HG02852 (cell line): ENCODE measurements around the gene WDR91.
"Not testable (repeated sequence)": the region's sequence is repeated elsewhere in the genome, so short reads cannot be mapped to it uniquely, and the experiment has no call there.

Experiments
- ATAC-seq: cut with Tn5 transposase; IDR thresholded peaks from one replicate; pipeline ENCODE4 v1.9.1; 2021; ENCODE audit warnings: mild to moderate bottlenecking, moderate library complexity; ENCODE audit not compliant: unreplicated experiment

WDR91 gene

GRCh38 chr7:135234095-135234494 lies 22.8 kb upstream of the WDR91 start:
- not testable (repeated sequence) for ATAC-seq

DNA sequence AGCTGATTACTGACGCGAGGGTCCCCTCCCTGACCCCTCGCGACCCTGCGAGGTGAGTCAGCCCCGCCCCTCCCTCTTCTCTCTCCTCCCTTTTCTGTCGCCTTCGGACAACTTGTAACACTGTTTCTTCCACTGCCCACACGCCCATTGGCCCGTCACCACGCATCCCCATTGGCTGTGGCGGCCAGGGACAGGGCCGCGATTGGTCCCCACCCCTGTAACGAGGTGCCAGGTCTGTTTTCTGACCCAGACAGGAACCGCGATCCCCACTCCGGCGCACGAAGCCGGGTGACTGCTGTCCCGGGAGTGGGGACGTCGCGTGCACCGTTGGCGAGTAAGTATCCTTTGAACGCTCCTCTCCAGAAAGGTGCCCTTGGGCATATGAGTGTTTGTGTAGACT lies 22.2 kb upstream of the WDR91 start, which contains the start of gene STRA8:
Gene STRA8, plus strand, starts transcription at position 269 of the 400 bp plus-strand sequence. CDS start 6,687 bp downstream, outside the sequence.
- no peak for ATAC-seq

DNA sequence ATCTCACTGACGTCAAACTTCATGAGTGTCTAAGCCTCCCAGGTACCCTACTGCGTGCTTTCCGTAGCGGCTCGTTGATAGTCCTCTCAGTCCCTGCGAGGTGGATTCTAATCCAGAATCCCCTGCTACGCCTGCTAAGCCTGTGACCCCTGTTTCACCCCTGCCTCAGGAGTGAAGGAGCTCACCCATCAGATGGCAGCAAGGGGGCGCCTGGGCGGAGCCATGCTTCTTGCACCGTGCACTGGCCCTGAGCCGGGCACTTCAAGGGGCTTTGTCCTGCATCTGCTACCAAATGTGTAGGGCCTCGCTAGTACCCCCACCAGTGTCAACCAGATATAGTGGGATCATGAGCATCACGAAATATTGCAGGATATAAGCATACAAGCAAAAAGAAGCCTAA lies 21.4 kb upstream of the WDR91 start:
- ATAC-seq: no peak

DNA sequence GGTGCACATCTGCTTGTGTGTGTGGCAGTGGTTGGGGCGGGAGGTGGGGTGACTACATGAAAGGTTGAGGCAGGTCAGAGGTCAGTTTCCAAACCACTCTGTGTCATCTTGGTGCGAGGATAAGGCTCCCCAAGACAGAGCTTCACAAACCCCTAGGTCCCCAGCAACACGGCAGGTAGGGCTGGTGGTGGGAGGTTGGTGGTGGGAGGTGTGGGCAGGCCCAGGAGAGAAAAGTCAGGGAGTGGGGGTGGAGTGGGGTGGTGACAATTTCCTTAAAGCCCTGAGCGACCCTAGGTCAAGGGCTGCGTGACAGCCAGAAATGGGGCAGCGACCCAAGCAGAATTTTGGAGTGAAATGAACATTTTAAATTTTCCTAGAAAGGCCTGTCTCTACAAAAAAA lies 20.8 kb upstream of the WDR91 start:
- ATAC-seq: no peak

GRCh38 chr7:135231686-135232085 lies 20.4 kb upstream of the WDR91 start:
- ATAC-seq: no peak

- peak; percentile 52 for ATAC-seq
Measured at GRCh38 chr7:135224027-135224426, 12.7 kb upstream of the WDR91 start.

GRCh38 chr7:135217645-135218509 lies 6.6 kb upstream of the WDR91 start:
- ATAC-seq: no peak

GRCh38 chr7:135215698-135216097 lies 4.4 kb upstream of the WDR91 start:
- no peak for ATAC-seq

DNA sequence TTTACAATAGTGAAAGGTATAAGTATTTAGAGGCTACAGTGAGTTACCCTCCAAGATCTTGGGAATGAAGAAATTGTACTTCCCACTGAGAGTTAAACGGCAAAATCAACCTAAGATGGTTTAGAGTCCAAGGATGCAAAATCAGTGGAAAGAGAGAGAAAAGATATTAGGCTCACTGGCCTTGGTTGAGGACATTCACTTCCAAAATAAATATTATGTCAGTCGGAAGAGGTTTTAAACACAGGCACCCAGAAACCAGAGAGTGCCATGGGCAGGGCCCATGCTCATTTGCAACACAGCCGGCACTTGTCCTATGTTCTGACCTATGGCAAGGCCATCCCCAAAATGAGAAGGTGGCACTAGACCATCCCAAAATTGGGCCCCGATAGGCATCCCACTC lies 3.9 kb upstream of the WDR91 start:
- no peak for ATAC-seq

DNA sequence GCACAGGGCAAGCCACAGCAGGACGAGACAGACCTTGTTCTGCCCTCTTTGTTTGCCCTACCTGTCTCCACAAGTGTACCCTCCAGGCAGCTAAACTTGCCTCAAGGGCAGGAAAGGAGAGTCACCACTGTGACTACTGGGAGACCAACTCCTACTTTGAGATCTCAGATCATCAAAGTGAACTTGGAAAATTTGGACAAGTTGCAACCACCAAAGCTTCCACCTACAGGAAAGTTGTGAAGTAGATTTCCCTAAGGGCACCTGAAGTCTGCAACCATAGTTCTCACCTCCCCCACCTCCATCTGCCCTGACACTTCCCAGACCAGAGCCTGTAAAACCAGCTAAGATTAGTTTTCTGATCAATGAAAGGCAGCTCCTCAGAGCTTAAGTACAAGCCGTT lies 2.5 kb upstream of the WDR91 start:
- ATAC-seq: no peak

- ATAC-seq: not testable (repeated sequence)
Measured at GRCh38 chr7:135211946-135212685, 790 bp upstream of the WDR91 start.

DNA sequence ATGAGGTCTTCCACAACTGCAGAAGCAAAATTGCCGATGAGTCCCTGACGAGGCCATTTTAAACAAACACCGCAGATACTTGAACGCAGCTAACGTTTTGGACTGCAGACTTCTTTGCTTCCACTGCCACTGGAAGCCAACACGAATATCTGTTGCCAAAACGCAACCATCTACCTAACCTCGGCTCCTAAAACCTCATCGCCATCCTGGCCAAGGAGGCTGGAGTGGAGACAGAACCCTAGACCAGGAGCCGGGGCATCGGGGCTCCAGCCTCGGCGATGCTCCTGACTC lies 493 bp downstream of the WDR91 start:
- no peak for ATAC-seq

DNA sequence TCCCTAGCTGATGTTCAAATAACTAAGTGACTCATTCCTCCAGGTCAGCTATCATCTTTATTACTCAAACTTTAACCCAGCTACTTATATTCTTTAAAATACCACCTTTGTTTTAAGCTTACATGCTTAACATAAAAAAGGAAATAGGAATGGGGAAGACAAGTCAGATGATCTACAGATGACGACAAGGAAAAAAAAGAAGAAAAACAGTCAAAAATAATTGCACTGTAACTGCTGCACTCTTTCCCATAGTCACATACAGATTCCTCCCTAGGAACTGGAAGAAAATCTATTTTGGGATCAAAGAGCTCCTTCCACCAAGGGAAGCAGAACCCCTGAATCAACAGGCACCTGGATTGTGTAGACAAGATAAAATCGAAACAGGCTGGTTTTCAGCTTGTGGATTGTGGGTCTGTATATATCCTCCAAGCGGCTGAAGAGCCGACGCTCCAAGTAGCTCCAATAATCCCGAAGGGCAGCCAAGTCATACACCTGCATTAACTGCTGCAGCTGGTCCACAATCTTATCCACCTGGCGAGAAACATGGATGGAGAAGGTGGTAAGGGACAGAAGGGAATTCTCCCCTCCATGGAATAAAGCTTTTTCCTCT lies 2.0 kb downstream of the WDR91 start:
- no peak for ATAC-seq

GRCh38 chr7:135208102-135208793 lies 3.1 kb downstream of the WDR91 start:
- no peak for ATAC-seq

DNA sequence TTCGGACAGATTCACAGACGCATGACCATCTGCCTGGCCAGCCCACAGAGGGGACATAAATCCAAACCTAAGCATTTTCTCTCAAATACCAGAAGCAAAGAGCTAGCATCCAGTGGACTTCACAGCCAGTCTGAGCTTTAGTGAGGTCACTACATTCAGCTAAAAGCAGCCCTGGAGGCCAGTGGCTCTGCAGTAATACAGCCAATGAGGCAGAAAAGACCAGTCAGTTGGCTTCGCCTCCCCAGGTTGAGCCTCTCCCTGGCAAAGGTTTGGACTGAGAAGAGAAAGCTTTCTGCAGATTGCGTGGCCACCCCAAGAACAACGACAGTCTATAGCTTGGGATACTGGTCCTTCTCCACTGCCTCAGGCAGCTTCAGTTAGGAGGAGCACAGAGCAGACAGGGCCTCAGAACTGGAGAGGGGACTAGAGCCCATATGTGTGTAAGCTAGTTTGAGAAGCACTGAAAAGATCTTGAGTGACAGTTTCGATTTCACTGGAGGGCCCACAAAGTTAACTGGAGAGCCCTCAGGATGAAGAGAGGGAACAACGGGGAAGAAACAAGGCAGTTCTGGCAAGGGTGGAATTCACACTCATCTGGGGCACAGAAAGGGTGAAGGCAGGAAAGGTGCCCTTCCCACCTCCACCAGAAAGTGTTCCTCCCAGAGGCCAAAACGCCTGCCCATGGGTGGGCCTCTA lies 3.8 kb downstream of the WDR91 start:
- ATAC-seq: no peak

DNA sequence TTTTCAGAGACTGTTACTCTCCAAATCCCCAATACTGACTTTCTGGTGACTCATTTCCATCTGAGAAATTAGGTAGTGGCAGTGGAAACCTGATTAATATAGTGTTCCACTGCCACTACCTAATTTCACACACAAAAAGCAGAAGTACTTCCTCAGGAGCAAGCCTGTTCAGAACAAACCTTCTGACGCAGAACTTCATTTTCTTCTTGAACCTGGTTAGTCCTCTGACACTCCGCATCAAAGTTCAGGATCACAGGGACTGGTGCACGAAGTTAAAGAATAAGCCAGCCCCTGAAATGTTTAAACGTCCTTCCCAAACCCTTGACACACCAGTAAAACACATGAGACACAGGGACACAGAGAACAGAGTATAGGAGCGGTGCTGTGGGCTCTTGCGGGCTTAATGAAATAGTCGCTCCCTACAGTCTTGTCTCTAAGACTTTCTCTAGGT lies 4.4 kb downstream of the WDR91 start:
- ATAC-seq: peak; percentile 34

GRCh38 chr7:135205850-135206249 lies 5.5 kb downstream of the WDR91 start:
- no peak for ATAC-seq

- no peak for ATAC-seq
Measured at GRCh38 chr7:135204876-135205275, 6.5 kb downstream of the WDR91 start.

DNA sequence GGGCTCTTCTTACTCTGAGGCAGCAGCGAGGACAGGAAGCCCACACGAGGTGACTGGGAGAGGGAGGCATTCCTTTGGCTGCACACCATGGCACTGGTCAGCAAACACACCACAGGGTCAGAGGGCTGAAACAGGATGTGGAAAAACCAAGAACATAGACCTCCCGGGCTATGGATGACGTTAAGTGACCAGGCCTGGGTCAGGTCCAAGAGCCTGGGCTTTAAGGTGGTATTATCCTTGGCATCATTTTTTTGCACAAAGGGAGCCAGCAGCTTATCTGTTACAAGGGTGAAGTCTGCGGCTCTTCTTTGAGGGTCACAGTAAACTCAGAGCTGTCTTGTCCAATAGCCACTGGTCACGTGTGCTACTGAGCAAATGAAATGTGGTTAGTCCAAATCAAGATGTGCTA lies 7.0 kb downstream of the WDR91 start:
- no peak for ATAC-seq

DNA sequence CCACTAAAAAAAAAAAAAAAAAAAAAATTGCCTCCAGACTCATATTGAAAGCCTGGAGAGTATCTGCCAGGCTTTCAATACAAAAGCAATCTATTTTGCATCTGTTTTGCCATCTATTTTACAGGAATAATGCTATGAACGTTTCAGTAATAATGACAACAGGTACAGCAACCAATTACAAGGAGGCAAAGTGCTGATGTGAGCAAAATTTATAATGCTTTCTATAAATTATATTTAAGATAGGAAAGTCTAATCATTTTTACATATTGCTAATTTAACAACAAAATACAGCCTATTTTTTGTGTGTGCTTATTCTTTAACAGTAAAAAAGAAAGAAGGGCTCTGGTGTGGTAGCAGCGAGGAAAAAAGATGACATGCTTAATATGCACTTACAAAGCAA lies 10.0 kb downstream of the WDR91 start:
- ATAC-seq: no peak
